ENCODE measurements around the gene CHST14. TPM values are rescaled to one million over a fixed set of nuclear protein-coding genes. Genes with fewer than 3 reads are reported as not detected.
"Not testable (repeated sequence)": the region's sequence is repeated elsewhere in the genome, so short reads cannot be mapped to it uniquely, and the experiment has no call there.

The CHST14 gene
- total and polyA plus RNA-seq, 11 donors, result 6.0 to 10.8 (median 8.0) TPM

DNA sequence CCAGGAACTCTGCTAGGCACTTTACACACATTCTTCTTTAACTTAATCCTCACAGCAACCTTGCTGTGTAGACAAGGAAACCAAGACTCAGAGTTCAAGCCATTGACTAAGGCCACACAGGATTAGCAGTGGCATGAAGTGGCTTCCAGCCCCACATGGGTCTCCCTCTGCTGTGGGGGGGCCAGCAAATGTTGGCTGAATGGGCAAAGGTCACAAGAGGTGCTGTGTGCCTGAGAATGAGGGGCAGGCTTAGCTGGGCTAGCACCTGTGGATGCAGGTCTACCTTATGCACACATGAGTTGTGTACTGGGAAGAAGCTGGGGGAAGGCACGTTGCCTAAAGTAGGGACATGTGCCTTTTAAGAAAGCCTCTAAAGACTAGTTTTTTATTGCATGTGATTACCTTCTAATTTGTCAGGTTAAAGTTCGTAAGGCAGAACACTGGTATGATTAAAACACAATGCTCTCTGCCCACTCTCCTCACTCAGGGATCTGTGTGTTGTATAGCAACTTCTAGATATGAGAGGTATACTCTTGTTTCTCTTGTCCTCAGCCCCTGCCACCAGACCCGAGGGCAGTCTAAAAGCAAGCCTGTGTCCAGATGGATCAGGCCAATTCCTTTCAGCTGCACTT is 19.1 kb upstream of the CHST14 start:
- H3K27ac ChIP-seq, result no peak overlapping the region
- H3K27me3 ChIP-seq, result no peaks in the 10 kb centered on the region
- 76 to 87% (median 82%) methylated on average over 3 of the region's 3 CpGs for WGBS, 4 donors
- H3K36me3 ChIP-seq, result peaks cover 0 to 2% (median 0%) of the 10 kb centered on the region in 9 donors
- no peaks in the 10 kb centered on the region for H3K9me3 ChIP-seq
- DNase-seq, result no peak
- no peak overlapping the region for H3K4me3 ChIP-seq
- intact Hi-C loops (cut with DNase I), result loop anchor here in 1 of 10 donors (5.0 kb wide), 1 partner anchor 56 kb away; no protein-coding TSS in a partner anchor
- no peak for ATAC-seq
- TF ChIP-seq POLR2A (IDR thresholded peaks at IDR 0.05), result no peak
- peaks cover 4 to 66% (median 41%) of the 10 kb centered on the region in 12 donors for H3K4me1 ChIP-seq

DNA sequence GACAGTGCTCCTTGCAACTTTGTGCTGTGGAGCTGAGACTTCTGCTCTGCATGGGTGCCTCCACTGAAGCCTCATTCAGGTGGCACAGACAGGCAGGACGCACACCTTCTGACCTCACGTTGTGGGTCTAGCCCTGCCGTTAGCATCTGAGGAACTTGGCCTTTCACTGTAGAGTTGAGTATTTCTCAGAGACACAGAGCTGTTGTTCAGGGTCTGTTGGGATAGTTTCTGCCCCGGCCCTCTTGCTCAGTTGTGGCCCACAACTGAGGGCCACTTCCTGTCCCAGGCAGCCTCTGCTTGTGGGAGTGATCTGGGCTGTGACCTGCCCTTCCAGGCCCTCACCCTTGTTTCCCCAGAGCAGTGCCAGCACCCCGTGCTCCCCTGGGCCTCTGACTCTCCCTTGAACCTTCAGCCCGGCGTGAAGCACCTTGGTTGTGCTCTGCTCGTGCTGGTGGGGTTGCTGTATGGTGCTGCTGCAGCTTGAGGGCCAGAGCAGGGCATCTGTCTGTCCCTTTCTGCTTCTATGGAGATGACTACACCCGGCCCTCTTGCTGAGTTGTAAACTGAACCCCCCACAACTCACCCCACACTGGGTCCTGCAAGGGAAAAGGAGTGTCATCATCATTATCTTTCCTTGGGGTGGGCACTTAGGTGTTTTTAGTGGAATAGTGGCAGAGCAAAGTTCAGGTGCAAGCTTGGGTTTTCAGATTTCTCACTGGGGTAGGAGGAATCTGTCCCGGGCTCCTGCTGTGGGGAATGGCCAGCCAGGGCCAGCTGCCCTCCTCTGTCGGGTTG is 18.3 kb upstream of the CHST14 start:
- Histone ChIP-seq H3K4me1 (peaks cover 4 to 73% (median 46%) of the 10 kb centered on the region in 12 donors), H3K9me3 (no peaks in the 10 kb centered on the region), H3K4me3 (no peak overlapping the region), H3K36me3 (peaks cover 0 to 2% (median 0%) of the 10 kb centered on the region in 9 donors), H3K27me3 (no peaks in the 10 kb centered on the region), H3K27ac (no peak overlapping the region)
- TF ChIP-seq, protein P1, sequence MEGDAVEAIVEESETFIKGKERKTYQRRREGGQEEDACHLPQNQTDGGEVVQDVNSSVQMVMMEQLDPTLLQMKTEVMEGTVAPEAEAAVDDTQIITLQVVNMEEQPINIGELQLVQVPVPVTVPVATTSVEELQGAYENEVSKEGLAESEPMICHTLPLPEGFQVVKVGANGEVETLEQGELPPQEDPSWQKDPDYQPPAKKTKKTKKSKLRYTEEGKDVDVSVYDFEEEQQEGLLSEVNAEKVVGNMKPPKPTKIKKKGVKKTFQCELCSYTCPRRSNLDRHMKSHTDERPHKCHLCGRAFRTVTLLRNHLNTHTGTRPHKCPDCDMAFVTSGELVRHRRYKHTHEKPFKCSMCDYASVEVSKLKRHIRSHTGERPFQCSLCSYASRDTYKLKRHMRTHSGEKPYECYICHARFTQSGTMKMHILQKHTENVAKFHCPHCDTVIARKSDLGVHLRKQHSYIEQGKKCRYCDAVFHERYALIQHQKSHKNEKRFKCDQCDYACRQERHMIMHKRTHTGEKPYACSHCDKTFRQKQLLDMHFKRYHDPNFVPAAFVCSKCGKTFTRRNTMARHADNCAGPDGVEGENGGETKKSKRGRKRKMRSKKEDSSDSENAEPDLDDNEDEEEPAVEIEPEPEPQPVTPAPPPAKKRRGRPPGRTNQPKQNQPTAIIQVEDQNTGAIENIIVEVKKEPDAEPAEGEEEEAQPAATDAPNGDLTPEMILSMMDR (IDR thresholded peaks at IDR 0.05), result no peak
- no peak for TF ChIP-seq POLR2A (IDR thresholded peaks at IDR 0.05)
- ATAC-seq, result peak in 1 of 4 donors; percentile 31
- WGBS, 4 donors, result 57 to 70% (median 63%) methylated on average over 11 of the region's 11 CpGs
- peak in 1 of 5 donors; percentile 13 for DNase-seq
- intact Hi-C loops (cut with DNase I), result loop anchor here in 1 of 10 donors (5.0 kb wide), 1 partner anchor 55 kb away; no protein-coding TSS in a partner anchor

DNA sequence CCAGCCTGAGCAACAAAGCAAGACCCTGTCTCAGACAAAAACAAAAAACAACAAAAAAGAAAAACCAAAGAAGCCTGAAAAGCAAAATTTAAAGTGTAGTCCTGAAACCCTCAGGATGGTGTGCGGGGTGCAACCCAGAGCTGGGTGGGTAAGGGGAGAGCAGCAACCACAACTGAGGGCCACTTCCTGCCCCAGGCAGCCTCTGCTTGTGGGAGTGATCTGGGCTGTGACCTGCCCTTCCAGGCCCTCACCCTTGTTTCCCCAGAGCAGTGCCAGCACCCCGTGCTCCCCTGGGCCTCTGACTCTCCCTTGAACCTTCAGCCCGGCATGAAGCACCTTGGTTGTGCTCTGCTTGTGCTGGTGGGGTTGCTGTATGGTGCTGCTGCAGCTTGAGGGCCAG is 16.8 kb upstream of the CHST14 start:
- intact Hi-C loops (cut with DNase I), result loop anchor here in 1 of 10 donors (5.0 kb wide), 1 partner anchor 53 kb away; no protein-coding TSS in a partner anchor
- peaks cover 4 to 73% (median 46%) of the 10 kb centered on the region in 12 donors for H3K4me1 ChIP-seq
- not testable (repeated sequence) for H3K9me3 ChIP-seq, H3K27me3 ChIP-seq, H3K27ac ChIP-seq, H3K4me3 ChIP-seq, ATAC-seq, H3K36me3 ChIP-seq
- WGBS, 4 donors, result 63 to 76% (median 67%) methylated on average over 3 of the region's 3 CpGs
- DNase-seq, result peak in 1 of 5 donors; percentile 8

DNA sequence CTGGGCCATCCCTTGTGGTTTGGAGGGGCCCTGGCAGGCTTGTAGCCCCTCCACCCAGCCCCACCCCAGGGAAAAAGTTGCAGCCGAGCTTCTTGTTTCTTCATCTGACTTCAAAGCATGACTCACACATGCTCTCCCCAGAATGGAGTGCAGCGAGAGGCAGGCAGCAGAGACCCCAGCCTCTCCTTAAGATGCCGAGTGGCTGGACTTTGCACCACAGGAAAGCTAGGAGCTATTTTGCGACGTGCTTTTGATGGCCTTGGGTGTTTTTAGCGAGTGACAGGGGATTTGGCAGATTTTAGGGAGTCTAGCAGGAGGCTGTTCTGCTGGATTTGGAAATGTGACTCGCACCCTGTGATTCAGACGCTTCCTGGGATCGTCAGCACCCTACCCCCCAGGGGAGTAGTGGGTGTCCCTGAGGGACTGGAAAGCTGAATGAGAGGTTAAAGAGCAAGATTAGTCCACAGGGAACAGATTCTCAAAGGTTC is 15.8 kb upstream of the CHST14 start:
- no peak for ATAC-seq
- intact Hi-C loops (cut with DNase I), result loop anchor here in 1 of 10 donors (5.0 kb wide), 1 partner anchor 52 kb away; no protein-coding TSS in a partner anchor
- no peak overlapping the region for H3K27ac ChIP-seq

More for the DNA sequence above, 15.8 kb upstream of the CHST14 start:
- DNase-seq, result no peak
- H3K36me3 ChIP-seq, result peaks cover 0 to 17% (median 15%) of the 10 kb centered on the region in 9 donors
- 63 to 81% (median 73%) methylated on average over 5 to 9 of the region's 9 CpGs for WGBS, 4 donors
- no peak overlapping the region for H3K4me3 ChIP-seq
- H3K9me3 ChIP-seq, result no peaks in the 10 kb centered on the region
- peaks cover 4 to 66% (median 45%) of the 10 kb centered on the region in 12 donors for H3K4me1 ChIP-seq
- H3K27me3 ChIP-seq, result no peaks in the 10 kb centered on the region
- TF ChIP-seq POLR2A (IDR thresholded peaks at IDR 0.05), result no peak
- TF ChIP-seq, protein P1 (IDR thresholded peaks at IDR 0.05), result no peak

Data from heart left ventricle (tissue), 16 donors.